Fibroblast of pulmonary artery (primary cell): ENCODE results near the gene IFNA10.
"Not testable (repeated sequence)": the region's sequence is repeated elsewhere in the genome, so short reads cannot be mapped to it uniquely, and the experiment has no call there.

ENCODE experiments used
- DNase-seq: peaks from one replicate; pipeline ENCODE4 v3.0.0-alpha.2; 2010; ENCODE audit warnings: low read depth
- H3K4me3 ChIP-seq: replicated peaks from 2 replicates; pipeline ENCODE4 v1.5.1; 2011; ENCODE audit warnings: low read depth, mild to moderate bottlenecking, control low read depth, low read length, moderate library complexity
- TF ChIP-seq, protein P1 (sequence below): IDR thresholded peaks from 2 replicates; pipeline ENCODE4 v1.5.1; 2011; ENCODE audit warnings: mild to moderate bottlenecking, control low read depth, low read length, inconsistent platforms; ENCODE audit errors: missing control alignments

The IFNA10 gene

DNA sequence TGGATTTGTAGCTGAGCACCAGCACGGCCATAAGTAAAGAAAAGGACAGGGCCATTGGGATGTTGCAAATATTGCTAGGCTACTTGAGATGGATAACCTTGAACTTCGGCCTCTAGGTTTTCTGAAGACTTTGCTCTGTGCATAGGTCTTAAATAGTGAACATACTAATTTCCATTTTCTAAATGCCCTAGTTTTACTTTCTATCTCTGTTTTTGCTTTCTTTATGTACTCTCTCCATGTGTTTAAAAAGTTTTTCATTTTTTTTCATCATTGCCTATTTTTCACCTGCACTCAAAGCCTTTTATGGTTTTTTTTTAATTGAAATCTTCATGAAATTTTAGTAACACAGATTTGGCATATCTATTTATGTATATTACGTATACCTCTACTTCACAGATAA, at the start of gene IFNA10:
IFNA10 (minus strand) TSS at position 101 of the 400 bp plus-strand sequence; CDS start at position 55, 46 bp downstream.
- H3K4me3 ChIP-seq, DNase-seq: not testable (repeated sequence)

DNA sequence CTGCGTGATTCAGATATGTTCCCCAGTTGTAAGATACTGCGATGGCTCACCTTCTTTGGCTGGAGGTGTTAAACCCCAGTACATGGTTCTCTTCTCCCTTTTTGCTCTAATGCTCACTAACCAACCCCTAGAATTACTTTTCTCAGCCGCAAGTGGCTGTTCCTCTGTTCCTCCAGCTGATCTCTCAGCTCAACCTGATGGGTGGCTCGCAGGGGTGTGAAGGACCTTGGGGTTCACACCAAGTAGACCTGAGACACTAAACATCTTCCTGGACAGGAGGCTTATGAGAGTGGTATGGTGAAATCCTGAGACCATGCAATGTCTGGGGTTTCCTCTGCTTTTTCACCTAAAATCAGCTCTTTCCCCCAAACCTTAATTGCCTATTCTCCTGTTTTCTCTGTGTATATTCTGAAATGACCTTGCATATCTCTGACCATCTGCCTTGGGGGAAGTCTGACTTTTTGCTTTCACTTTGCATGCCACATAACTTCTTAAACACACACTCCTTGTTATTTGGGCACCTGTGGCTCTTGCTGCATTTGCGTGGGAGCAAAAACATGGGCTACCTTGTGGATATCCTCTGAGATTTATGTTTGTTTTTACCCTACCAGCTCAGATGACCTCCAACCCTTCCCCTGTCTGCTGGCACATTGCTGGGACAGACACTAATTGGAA, 48.7 kb upstream of the IFNA10 start:
- TF ChIP-seq, protein P1, sequence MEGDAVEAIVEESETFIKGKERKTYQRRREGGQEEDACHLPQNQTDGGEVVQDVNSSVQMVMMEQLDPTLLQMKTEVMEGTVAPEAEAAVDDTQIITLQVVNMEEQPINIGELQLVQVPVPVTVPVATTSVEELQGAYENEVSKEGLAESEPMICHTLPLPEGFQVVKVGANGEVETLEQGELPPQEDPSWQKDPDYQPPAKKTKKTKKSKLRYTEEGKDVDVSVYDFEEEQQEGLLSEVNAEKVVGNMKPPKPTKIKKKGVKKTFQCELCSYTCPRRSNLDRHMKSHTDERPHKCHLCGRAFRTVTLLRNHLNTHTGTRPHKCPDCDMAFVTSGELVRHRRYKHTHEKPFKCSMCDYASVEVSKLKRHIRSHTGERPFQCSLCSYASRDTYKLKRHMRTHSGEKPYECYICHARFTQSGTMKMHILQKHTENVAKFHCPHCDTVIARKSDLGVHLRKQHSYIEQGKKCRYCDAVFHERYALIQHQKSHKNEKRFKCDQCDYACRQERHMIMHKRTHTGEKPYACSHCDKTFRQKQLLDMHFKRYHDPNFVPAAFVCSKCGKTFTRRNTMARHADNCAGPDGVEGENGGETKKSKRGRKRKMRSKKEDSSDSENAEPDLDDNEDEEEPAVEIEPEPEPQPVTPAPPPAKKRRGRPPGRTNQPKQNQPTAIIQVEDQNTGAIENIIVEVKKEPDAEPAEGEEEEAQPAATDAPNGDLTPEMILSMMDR: no peak
- no peak overlapping the region for H3K4me3 ChIP-seq
- DNase-seq: no peak

DNA sequence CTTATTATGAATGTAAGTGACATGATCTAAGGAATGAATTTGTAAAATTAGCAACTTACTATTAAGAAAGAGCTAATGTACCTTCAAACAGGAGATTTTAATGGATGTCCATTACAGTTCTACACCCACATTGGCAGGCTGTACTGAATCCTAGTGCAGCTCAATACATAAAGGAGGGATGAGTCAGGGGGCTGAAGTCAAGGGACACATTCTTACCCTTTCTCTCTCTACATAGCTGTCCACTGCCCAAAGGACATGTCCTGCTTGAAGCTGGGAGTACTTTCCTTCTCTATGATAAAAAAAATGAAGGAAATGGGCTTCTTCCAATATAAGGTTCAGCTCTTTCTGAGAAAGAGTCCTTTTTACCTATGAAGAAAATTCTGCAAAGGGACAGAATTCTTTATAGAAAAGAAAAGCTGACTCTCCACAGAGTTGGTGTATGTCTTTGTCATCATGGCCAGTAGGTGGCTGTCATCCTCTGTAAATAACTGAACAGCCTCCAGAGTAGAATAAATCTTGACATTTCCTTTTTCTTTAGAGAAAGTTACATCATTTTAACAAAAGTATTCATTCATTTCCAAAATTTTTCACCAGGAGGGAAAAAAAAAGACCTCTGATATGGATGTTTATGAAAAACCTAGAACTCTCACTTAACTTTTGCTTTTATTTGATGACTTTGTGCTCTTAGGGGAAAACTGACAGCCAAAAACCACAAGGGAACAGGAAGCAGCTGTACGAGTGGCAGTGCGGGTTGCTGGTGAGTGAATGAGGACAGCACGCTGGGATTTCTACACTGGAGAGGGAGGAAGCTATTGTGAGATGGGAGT, 46.0 kb upstream of the IFNA10 start:
- peak; percentile 49 for DNase-seq
- H3K4me3 ChIP-seq: peak overlapping the region; percentile 13
- TF ChIP-seq, protein P1: peak; percentile 51

- DNase-seq: no peak
- TF ChIP-seq, protein P1: no peak
- H3K4me3 ChIP-seq: no peak overlapping the region
Observed at GRCh38 chr9:21251638-21252037, 44.7 kb upstream of the IFNA10 start.

DNA sequence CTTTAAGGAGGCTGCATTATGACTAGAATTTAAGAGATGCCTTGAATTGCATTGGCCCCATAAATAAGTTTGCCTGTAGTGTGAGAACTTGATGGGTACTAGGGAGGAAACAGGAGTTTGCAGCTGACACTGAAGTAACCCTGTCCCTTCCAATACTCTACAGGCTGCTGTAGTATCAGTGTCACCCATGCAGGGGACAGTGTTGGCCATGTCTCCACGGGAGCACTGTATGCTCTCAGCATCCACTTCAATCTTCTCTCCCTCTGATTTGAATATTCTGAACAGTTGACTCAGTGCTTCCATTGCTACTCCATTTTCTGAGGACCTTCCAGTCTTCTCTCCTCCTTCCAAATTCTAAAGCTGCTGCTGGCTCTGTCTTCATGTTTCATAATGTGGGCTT, 44.2 kb upstream of the IFNA10 start:
- TF ChIP-seq, protein P1: no peak
- no peak overlapping the region for H3K4me3 ChIP-seq
- no peak for DNase-seq

- DNase-seq: no peak
- TF ChIP-seq, protein P1: no peak
- no peak overlapping the region for H3K4me3 ChIP-seq
Observed at GRCh38 chr9:21244836-21245235, 37.9 kb upstream of the IFNA10 start.

- DNase-seq: no peak
- H3K4me3 ChIP-seq: no peak within 1 kb of the TSS
- TF ChIP-seq, protein P1: no peak
Observed at GRCh38 chr9:21239911-21240310, 33.0 kb upstream of the IFNA10 start, which contains the start of gene IFNA14. TSS of gene IFNA14 (minus strand) at chr9:21240005. CDS start at chr9:21239935, 70 bp downstream.

GRCh38 chr9:21236360-21236714, 29.4 kb upstream of the IFNA10 start:
- DNase-seq, H3K4me3 ChIP-seq: not testable (repeated sequence)
